ENCODE data around the gene EHD2.
"Not testable (repeated sequence)": the region's sequence is repeated elsewhere in the genome, so short reads cannot be mapped to it uniquely, and the experiment has no call there.

The EHD2 gene, protein sequence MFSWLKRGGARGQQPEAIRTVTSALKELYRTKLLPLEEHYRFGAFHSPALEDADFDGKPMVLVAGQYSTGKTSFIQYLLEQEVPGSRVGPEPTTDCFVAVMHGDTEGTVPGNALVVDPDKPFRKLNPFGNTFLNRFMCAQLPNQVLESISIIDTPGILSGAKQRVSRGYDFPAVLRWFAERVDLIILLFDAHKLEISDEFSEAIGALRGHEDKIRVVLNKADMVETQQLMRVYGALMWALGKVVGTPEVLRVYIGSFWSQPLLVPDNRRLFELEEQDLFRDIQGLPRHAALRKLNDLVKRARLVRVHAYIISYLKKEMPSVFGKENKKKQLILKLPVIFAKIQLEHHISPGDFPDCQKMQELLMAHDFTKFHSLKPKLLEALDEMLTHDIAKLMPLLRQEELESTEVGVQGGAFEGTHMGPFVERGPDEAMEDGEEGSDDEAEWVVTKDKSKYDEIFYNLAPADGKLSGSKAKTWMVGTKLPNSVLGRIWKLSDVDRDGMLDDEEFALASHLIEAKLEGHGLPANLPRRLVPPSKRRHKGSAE

DNA sequence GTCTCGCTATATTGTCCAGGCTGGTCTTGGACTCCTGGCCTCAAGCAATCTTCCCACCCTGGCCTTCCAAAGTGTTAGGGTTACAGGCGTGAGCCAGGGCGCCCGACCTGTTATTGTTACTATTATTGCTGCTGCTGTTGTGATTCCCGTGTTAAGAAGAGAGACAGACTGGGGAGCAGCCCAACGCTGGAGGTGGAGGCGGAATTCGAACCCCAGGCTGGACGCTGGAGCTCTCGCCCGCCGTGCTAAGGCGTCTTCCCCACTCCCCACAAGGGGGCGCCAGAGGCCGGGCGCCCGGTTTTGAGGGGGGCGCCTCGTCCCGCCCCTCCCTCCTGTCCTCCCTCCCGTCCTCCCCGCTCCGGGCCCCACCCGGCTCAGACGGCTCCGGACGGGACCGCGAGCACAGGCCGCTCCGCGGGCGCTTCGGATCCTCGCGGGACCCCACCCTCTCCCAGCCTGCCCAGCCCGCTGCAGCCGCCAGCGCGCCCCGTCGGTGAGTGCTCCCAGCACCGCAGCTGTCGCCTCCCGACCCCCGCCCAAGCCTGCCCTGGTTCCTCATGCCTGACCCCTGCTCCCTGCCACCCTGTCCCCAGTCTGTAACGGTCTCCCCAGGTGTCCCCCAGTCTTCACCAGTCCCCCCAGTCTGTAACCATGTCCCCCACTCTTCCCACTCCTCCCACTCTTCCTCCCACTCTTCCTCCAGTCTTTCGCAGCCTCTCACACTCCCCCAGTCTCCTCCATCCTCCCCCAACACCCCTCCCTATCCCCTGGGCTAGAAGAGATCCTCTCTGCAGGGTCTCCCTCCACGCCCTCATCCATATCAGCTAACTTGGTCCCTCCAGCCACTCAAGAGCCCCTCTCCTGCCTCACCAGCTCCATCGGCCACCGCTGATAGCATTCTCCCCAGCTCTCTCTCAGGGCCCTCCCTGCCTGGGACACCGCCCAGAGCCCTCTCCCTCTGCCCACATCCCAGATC, at the start of gene EHD2:
EHD2 (plus strand) TSS at position 377 of the 976 bp plus-strand sequence. CDS start 3,191 bp downstream, outside the sequence.
- peak; percentile 79 for DNase-seq (ENCODE audit: low spot score)

DNA sequence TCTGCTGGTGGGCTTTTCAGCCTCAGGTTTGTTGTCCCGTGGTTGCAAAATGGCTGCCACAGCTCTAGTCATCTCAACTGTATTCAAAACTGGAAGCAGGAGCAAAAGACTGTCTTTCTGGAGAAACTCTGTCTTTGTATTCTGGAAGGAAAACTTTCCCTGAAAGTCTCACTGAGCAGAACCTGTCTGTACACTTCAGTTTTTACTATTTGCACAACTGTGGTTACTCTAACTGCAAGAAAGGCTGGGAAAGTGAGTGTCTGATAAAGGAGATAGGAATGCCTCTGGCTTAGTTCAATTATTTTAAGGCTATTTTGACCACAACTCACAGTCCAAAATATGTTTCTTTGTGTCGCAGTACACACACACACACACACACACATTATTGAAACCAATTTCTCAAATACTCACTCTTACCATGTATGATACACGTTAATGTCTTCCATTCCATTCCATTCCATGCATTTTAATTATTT, 49.7 kb upstream of the EHD2 start:
- DNase-seq (ENCODE audit: low spot score), result no peak

DNA sequence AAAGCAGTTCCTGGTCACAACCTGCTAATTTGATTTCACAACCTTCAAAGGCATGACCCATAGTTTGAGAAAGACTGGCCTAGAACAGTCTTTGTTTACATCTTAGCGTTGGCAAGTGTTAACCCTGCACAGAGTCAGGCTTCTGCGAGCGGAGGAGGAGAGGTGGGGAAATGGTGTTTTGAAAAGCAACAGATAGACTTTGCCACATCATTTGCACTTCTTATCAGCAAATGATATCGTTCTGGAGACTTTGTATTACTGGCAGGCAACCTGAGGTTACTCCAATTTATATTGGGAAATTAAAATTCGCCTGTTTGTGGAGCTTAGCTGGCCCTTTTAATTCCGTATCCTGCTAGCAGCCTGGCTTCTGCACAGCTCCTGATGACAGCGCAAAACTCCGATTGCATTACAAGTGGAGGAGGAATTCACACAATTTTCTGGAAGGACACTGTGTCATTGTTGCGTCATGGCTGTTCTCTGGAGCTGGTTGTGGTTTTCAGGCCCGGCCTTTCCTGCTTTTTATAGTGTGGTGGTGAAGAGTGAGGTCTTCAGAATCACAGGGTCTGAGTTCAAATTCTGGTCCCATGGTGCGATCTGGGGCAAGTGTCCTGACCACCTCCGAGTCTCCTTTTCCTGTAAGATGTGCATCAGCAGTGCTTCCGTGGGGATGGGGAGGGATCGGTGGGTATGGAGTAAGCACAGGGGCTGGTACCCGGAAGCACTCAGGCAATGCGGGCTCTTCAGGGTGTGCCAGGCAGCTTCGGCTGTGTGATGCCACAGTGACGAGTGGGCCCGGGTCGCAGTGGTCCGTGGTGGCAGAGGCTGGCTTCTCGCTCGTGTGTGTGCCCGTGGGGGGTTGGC, 49.1 kb upstream of the EHD2 start:
- DNase-seq (ENCODE audit: low spot score), result peak; percentile 52

DNA sequence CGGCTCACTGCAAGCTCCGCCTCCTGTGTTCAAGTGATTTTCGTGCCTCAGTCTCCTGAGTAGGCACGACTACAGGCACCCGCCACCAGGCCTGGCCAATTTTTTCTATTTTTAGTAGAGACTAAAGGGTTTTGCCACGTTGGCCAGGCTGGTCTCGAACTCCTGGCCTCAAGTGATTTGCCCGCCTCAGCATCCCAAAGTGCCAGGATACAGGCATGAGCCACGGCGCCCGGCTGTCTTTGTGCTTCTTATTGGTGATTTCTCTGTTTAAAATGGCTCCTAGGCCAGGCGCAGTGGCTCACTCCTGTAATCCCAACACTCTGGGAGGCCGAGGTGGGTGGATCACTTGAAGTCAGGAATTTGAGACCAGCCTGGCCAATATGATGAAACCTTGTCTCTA, 44.7 kb upstream of the EHD2 start:
- DNase-seq (ENCODE audit: low spot score), result not testable (repeated sequence)

DNA sequence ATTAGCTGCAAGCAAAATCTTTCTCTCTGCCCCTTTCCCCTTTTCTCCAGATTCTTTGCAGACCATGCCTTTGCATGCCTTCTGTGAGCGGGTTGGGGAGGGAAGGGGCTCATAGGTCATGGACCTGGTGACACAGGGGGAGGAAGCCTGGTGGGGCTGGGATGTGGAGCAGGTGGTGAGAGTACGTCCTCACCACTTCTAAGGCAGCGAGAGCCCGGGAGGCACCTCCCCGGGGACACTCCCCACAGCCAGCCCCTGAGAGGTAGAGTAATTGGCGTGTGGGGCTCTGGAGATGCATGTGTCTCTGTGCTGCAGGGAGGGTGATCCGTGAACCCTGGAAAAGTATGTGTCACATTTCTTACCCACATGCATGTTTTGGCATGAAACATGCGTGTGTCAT, 42.5 kb upstream of the EHD2 start:
- DNase-seq (ENCODE audit: low spot score), result no peak

DNA sequence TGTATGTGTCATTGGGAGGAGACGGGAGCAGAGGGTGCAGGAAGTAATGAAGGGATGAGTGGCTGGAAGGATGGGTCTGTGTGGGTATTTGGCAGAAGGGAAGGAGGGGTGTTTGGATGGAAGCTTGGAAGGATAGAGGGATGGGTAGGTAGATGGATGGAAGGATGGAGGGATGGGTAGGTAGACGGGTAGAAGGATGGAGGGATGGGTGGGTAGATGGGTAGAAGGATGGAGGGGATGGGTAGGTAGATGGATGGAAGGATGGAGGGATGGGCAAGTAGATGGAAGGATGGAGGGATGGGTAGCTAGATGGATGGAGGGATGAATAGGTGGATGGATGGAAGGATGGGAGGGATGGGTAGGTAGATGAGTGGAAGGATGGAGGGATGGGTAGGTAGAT, 41.7 kb upstream of the EHD2 start:
- DNase-seq (ENCODE audit: low spot score), result no peak

DNA sequence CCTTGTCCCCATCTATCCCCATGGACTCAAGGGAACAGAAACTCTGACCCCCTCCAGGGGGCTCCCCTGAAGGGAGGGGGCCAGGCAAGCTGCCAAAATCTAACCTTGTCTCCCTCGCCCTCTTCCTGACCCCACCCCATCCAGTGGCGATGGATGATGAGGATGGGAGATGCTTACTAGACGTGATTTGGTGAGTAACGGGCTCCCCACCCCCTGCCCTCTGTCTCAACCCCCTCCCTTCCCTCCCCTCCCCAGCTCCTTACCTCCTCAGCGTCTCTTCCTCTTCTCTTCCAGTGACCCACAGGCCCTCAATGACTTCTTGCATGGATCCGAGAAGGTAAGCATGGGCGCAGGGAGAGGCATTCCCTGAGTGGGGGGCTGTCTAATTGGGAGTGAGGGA, 39.8 kb upstream of the EHD2 start:
- no peak for DNase-seq (ENCODE audit: low spot score)

DNA sequence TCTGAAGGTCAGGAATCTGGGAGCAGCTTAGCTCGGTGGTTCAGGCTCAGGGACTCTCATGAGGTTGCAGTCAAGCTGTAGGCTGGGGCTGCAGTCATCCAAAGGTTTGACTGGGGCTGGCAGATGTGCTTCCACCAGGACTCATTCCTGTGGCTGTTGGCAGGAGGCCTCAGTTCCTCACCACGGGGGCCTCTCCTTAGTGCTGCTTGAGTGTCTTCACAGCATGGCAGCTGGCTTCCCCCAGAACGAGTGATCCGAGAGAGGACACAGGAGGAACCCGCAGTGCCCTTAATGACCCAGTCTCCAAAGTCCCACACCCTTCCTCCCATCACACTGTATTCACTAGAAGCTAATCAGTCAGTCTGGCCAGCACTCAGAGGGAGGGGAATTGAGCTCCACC, 38.7 kb upstream of the EHD2 start:
- DNase-seq (ENCODE audit: low spot score), result no peak

DNA sequence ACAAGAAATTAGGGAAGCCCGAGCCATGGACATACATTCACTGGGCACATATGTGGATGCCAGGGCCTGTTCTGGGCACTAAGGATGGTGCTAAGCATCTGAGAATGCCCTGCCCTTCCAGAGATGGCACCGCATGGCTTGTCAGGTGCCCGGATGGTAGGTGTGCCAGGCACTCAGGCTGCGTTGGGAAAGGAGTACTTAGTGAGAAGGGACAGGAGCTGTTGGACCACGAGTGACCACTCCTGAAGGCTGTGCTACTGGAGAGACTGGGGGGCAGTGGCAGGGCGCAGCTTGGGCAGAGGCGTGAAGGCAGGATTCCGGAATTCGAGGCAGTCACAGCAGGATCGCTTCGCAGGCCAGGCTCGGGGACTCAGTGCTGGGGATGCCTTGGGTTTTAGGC, 38.0 kb upstream of the EHD2 start:
- no peak for DNase-seq (ENCODE audit: low spot score)

DNA sequence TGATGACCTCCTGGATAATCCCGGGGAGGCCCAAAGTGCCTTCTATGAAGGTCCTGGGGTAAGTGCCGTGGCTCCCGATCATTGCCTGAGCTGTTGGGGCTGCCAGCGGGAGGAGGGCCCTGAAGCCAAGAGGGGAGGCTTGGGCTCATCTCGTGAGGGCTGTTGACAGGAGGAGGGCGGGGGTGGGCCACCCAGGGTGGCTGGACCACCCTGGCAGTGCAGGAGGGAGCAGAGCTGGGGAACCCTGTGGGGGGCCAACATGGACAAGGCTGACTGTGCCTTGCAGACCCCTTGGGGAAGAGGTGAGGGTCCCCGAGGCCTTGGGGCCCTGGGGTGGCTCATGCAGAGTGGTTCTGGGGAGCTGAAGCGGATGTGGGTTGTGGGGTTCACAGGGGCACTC, 37.4 kb upstream of the EHD2 start:
- DNase-seq (ENCODE audit: low spot score), result no peak

DNA sequence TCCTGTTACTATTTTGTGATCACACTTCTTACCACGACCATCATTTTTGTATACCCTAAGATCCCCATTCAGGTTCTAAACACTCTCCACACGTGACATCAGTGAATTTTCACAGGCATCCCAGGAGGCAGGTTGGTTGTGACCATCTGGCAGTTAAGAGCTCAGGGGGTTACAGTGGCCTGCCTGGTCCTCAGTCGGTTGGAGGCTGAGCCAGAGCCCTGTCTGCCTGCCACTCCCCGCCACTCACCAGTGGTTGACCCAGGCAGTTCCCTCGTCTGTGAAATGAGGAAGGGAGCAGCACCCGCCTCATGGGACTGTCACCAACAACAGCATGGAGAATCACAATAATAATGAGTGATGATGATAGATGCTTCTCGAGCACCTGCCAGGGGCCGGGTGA, 36.4 kb upstream of the EHD2 start:
- no peak for DNase-seq (ENCODE audit: low spot score)

DNA sequence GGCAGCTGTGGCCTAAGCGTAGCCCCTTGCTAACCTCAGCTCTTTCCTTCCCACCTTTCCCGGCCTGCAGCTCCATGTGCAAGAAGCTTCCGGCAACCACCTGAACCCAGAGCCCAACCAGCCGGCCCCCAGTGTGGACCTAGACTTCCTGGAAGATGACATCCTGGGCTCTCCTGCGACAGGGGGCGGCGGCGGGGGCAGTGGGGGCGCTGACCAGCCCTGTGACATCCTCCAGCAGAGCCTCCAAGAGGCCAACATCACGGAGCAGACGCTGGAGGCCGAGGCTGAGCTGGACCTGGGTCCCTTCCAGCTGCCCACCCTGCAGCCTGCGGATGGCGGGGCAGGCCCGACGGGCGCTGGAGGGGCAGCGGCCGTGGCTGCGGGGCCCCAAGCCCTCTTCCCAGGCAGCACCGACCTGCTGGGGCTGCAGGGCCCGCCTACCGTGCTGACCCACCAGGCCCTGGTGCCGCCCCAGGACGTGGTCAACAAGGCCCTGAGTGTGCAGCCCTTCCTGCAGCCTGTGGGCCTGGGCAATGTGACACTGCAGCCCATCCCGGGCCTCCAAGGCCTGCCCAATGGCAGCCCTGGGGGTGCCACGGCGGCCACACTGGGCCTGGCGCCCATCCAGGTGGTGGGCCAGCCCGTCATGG, 33.8 kb upstream of the EHD2 start:
- DNase-seq (ENCODE audit: low spot score), result no peak

DNA sequence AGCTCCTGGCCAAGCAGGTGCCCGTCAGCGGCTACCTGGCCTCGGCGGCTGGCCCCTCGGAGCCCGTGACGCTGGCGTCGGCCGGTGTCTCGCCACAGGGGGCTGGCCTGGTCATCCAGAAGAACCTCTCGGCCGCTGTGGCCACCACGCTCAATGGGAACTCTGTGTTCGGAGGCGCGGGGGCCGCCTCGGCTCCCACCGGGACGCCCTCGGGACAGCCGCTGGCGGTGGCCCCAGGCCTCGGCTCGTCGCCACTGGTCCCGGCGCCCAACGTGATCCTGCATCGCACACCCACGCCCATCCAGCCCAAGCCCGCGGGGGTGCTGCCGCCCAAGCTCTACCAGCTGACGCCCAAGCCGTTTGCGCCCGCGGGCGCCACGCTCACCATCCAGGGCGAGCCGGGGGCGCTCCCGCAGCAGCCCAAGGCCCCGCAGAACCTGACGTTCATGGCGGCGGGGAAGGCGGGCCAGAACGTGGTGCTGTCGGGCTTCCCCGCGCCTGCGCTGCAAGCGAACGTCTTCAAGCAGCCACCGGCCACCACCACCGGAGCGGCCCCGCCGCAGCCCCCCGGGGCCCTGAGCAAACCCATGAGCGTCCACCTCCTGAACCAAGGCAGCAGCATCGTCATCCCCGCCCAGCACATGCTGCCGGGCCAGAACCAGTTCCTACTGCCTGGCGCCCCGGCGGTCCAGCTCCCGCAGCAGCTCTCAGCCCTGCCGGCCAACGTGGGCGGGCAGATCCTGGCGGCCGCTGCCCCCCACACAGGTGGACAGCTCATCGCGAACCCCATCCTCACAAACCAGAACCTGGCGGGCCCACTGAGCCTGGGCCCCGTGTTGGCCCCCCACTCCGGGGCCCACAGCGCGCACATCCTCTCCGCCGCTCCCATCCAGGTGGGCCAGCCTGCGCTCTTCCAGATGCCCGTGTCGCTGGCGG, 33.0 kb upstream of the EHD2 start:
- DNase-seq (ENCODE audit: low spot score), result no peak

DNA sequence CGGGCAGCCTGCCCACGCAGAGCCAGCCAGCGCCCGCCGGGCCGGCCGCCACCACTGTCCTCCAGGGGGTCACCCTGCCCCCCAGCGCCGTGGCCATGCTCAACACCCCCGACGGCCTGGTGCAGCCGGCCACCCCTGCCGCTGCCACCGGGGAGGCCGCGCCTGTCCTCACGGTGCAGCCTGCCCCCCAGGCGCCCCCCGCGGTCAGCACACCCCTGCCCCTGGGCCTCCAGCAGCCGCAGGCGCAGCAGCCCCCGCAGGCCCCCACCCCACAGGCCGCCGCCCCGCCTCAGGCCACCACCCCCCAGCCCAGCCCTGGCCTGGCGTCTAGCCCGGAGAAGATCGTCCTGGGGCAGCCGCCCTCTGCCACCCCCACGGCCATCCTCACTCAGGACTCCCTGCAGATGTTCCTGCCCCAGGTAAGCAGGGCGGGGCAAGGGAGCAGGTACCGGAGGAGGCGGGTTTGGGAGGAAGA, 32.3 kb upstream of the EHD2 start:
- DNase-seq (ENCODE audit: low spot score), result no peak

DNA sequence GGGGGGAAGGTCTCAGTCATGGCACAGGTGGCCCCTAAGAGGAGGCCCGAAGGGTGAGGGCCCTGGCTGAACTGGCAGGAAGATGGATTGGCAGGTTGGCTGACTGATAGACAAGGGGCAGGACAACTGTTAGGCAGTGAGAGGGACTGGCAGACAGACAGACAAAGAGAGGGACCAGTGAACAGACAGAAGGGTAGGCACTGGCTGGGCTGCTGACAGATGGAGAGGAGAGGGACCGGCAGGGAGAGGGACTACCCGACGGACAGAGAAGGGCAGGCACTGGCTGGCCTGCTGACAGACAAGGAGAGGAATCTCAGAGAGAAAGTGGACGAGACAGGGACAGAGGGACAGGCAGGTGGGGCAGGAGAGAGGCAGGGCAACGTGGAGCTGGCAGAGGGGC, 31.8 kb upstream of the EHD2 start:
- no peak for DNase-seq (ENCODE audit: low spot score)

DNA sequence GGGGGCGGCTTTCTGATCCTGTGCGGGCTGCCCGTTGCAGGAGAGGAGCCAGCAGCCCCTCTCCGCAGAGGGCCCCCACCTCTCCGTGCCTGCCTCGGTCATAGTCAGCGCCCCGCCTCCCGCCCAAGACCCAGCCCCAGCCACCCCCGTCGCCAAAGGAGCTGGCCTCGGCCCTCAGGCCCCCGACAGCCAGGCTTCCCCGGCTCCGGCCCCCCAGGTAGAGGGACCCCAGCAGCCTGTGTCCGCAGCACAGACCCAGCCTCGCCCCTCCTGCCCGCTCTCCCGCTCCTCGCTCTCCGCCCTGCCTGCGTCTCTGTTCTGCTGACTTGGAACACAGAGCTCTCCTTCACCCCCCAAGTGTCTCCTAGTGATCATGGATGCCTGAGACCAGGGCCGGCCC, 31.3 kb upstream of the EHD2 start:
- DNase-seq (ENCODE audit: low spot score), result no peak

DNA sequence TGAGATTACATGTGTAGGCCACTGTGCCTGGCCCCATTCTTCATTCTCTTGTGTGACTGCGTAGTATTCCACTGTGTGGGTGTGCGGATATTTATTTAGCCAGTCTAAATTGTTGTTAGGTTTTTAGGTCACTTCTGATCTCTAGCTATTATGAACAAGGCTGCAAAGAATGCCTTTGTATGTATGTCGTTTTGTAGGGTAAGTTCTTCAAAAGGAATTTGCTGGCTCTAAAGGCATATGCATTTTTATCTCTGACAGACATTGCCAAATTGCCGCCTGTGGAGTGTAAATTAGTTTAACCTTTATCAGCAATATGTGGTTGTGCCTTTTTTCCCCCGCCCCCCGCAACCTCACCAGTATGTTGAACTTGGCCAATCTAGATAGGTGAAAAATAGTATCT, 30.3 kb upstream of the EHD2 start:
- no peak for DNase-seq (ENCODE audit: low spot score)

DNA sequence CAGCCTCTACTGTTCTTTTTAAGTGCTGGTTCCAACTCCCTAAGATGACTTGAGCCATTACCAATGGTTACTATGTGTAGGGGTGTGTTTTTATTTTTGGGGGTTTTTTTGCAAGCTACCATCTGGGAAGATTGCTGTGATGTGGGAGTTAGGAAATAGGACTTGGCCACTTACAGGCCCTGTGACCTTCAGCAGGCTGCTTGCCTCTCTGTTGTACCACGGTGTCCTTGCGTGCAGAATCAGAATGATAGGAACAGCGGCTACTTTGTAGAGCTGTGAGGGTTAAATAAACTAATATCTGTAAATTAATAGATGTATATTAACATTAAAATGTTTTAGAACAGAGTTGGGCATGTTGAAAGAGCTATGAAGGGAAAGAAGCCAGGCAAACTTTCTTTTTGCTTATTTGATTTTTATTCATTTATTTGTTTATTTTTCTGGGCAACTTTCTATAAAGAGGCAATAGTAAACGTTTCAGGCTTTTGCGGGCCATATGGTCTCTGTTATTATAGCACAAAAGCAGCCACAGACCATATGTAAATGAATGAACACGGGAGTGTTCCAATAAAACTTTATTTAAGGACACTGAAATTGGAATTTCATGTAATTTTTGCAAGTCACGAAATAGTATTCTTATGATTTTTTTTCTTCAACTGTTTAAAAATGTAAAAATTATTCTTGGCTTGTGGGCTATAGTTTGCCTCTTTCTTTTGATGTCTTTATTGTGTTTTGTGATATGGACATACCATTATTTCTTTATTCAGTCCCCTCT, 26.4 kb upstream of the EHD2 start:
- no peak for DNase-seq (ENCODE audit: low spot score)

DNA sequence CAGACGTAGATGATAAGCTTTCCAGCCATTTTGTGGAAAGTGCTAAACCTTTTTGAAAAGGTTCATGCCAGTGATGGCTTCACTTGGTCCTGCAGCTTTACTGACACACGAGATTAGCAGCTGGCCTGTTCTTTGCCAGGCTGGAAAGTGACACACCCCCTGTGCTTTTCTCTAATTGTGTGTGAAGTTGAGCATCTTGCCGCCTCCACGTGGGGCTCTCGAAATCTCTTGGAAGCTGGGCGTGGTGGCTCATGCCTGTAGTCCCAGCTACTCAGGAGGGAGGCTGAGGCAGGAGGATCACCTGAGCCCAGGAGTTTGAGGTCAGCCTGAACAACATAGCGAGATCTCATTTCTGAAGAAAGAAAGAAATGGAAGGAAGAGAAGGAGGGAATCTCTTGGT, 25.3 kb upstream of the EHD2 start:
- no peak for DNase-seq (ENCODE audit: low spot score)
